Left lung (tissue), 10 donors: Measurements from ENCODE around the gene WDCP. TPM values are rescaled to one million over a fixed set of nuclear protein-coding genes. Genes with fewer than 3 reads are reported as not detected.

Source experiments
- ATAC-seq: fragments of 200-7000 bp; cut with Tn5 transposase; one replicate; pipeline ENCODE4 v1.9.1; 2020; ENCODE audit warnings: moderate library complexity
- DNase-seq, 4 donors: peaks; one replicate each; pipeline ENCODE4 v3.0.0-alpha.2; 2013 to 2020
- H3K27ac ChIP-seq, 2 donors: fragments of 200-600 bp; sonication (generic) in 1 of 2; one replicate each; pipeline versions ENCODE4 v1.5.0 to v1.8.0; 2020 to 2021
- H3K27me3 ChIP-seq, 2 donors: fragments of 200-600 bp; sonication (generic) in 1 of 2; one replicate each; pipeline versions ENCODE4 v1.5.0 to v1.8.0; 2020 to 2021
- H3K36me3 ChIP-seq, 2 donors: fragments of 200-600 bp; sonication (generic) in 1 of 2; one replicate each; pipeline versions ENCODE4 v1.5.0 to v1.8.0; 2020 to 2021
- H3K4me1 ChIP-seq, 2 donors: fragments of 200-600 bp; one replicate each; pipeline ENCODE4 v1.8.0; 2021
- H3K4me3 ChIP-seq, 2 donors: fragments of 200-600 bp; sonication (generic) in 1 of 2; one replicate each; pipeline versions ENCODE4 v1.5.0 to v1.8.0; 2020 to 2021; ENCODE audit warnings: mild to moderate bottlenecking in 1 of 2
- H3K9me3 ChIP-seq, 2 donors: fragments of 200-600 bp; sonication (generic) in 1 of 2; one replicate each; pipeline versions ENCODE4 v1.5.0 to v1.8.0; 2020 to 2021
- intact Hi-C, 2 donors: fragments of 100-400 bp; cut with DNase I; formaldehyde crosslinking; loops; one replicate each; pipeline versions ENCODE4 v1.11.2 to v1.14.2; 2022
- polyA plus RNA-seq, 6 donors: library from polyadenylated mRNA; unstranded; fragments of 120-200 nt; gene quantifications; one replicate each; pipeline ENCODE4 v1.2.1, GENCODE V29; 2013; ENCODE audit not compliant: insufficient read length in 6 of 6
- total RNA-seq, 2 donors: library from RNA; stranded (reverse); fragmentation: NEBNext Ultra II Directional; extraction: Animal tissue kit (Norgen Biotek cat#: 25700); gene quantifications; one replicate each; pipeline ENCODE4 v1.2.1, GENCODE V29; 2021
- TF ChIP-seq, protein P1 (sequence below), 2 donors: fragments of 200-600 bp; sonication (generic) in 1 of 2; IDR thresholded peaks; one replicate each; pipeline versions ENCODE4 v1.5.0 to v1.8.0; 2021; ENCODE audit warnings: antibody characterized with exemption in 2 of 2
- donor health status: DM: no; HTN: yes; CAD: no.
- donor health status: DM: no; HTN: no; CAD: no.

Gene WDCP
- total and polyA plus RNA-seq, 8 donors = 10.3 to 15.0 (median 14.6) TPM

GRCh38 chr2:23988371-23988770 is 58.8 kb downstream of the WDCP start:
- Histone ChIP-seq H3K9me3 (no peaks in the 10 kb centered on the region), H3K27me3 (no peaks in the 10 kb centered on the region), H3K4me1 (no peaks in the 10 kb centered on the region), H3K36me3 (peaks cover 0 to 38% of the 10 kb centered on the region in 2 donors), H3K27ac (no peak overlapping the region), H3K4me3 (no peak overlapping the region)
- ATAC-seq = peak; percentile 34
- TF ChIP-seq, protein P1, sequence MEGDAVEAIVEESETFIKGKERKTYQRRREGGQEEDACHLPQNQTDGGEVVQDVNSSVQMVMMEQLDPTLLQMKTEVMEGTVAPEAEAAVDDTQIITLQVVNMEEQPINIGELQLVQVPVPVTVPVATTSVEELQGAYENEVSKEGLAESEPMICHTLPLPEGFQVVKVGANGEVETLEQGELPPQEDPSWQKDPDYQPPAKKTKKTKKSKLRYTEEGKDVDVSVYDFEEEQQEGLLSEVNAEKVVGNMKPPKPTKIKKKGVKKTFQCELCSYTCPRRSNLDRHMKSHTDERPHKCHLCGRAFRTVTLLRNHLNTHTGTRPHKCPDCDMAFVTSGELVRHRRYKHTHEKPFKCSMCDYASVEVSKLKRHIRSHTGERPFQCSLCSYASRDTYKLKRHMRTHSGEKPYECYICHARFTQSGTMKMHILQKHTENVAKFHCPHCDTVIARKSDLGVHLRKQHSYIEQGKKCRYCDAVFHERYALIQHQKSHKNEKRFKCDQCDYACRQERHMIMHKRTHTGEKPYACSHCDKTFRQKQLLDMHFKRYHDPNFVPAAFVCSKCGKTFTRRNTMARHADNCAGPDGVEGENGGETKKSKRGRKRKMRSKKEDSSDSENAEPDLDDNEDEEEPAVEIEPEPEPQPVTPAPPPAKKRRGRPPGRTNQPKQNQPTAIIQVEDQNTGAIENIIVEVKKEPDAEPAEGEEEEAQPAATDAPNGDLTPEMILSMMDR (IDR thresholded peaks at IDR 0.05) = peak in 1 of 2 donors; percentile 9
- no peak for DNase-seq
- intact Hi-C loops = no loop called here

Other genes starting within 250 kb of the WDCP start
- 10 to 100 TPM; 20.1 to 24.9 TPM for gene ATAD2B, start 120.3 kb downstream of the WDCP start, total RNA-seq
- gene ATAD2B, start 120.3 kb downstream of the WDCP start, polyA plus RNA-seq = 10 to 100 TPM; 21.4 to 27.4 (median 25.1) TPM
- 10 to 100 TPM; 13.4 to 13.7 TPM for gene UBXN2A, start 106.9 kb downstream of the WDCP start, total RNA-seq
- gene UBXN2A, start 106.9 kb downstream of the WDCP start, polyA plus RNA-seq = 10 to 100 TPM; 20.1 to 24.1 (median 22.3) TPM
- gene MFSD2B, start 37.3 kb downstream of the WDCP start, total RNA-seq = under 1 TPM; 0.26 to 0.31 TPM
- gene MFSD2B, start 37.3 kb downstream of the WDCP start, polyA plus RNA-seq = 1 to 10 TPM; 3.9 to 5.4 (median 4.5) TPM
- 10 to 100 TPM in 1 of 2 donors, 1 to 10 TPM in 1; 9.6 to 18.7 TPM for gene FKBP1B, start 2.4 kb upstream of the WDCP start, total RNA-seq
- 10 to 100 TPM; 11.7 to 16.0 (median 14.7) TPM for gene FKBP1B, start 2.4 kb upstream of the WDCP start, polyA plus RNA-seq
- gene SF3B6, start 28.9 kb upstream of the WDCP start, total RNA-seq = 10 to 100 TPM; 69.0 to 70.0 TPM
- 100 to 1,000 TPM; 119 to 134 (median 126) TPM for gene SF3B6, start 28.9 kb upstream of the WDCP start, polyA plus RNA-seq
- 100 to 1,000 TPM in 1 of 2 donors, 10 to 100 TPM in 1; 56.8 to 123 TPM for gene TP53I3, start 37.4 kb upstream of the WDCP start, total RNA-seq
- 10 to 100 TPM; 53.3 to 72.8 (median 64.8) TPM for gene TP53I3, start 37.4 kb upstream of the WDCP start, polyA plus RNA-seq
- gene PFN4, start 75.9 kb upstream of the WDCP start, total RNA-seq = 1 to 10 TPM in 1 of 2 donors, under 1 TPM in 1; 0.29 to 1.3 TPM
- gene PFN4, start 75.9 kb upstream of the WDCP start, polyA plus RNA-seq = 1 to 10 TPM; 2.2 to 3.9 (median 2.8) TPM
- 10 to 100 TPM; 18.2 to 20.5 TPM for gene FAM228B, start 76.1 kb upstream of the WDCP start, total RNA-seq
- gene FAM228B, start 76.1 kb upstream of the WDCP start, polyA plus RNA-seq = 10 to 100 TPM; 21.9 to 30.6 (median 26.8) TPM
- gene FAM228A, start 127.7 kb upstream of the WDCP start, total RNA-seq = 1 to 10 TPM in 1 of 2 donors, under 1 TPM in 1; 0.41 to 3.4 TPM
- 1 to 10 TPM in 5 of 6 donors, under 1 TPM in 1; 0.70 to 2.9 (median 1.4) TPM for gene FAM228A, start 127.7 kb upstream of the WDCP start, polyA plus RNA-seq